ENCODE measurements around the gene CACNA1A.

CACNA1A gene

DNA sequence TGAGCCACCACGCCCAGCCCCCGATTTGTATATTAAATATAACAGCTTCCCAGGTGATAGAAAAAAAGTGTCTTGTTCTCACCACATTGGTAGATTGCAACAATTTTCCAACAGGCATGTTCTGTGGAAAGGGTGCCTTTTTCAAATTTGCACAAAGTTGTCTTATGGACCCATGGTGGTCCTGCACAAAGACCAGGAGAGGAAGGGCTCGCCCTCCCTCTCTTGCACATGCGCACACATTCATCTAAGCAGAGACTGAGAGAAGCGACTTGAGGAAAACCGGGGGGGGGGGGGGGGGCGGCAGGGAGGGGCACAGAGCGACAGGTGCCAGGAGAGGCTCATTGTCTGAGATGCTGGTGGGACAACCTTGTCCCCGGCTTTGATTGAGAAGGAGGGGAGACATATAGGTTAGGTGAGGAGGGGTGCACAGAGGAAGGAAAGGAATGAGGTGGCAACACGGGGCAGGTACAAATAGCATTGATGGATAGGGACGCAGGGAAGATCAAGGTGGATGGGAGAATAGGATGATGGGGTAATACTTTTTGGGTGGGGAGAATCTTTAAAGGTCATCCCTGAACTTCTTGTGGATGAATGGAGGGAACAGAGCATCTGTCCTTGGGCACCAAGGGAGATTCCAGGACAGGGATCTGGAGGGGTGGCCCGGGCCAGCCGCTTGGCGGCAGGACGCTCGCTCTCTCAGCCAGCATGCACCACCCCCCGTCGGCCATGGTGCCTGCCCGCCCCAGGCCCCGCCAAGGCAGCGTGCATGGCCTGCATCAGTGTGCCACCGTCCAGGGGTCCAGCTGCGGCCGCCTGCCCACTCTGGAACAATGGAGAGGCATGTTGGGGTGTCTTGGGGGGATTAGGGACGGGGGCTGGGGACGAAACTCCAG, 280.1 kb downstream of the CACNA1A start:
- no peak overlapping the region for H3K4me3 ChIP-seq (ENCODE audit: low read length)
- no peak for DNase-seq (ENCODE audit: low read depth)
- TF ChIP-seq CTCF (conservative IDR thresholded peaks at IDR 0.05; ENCODE audit: low read length), result no peak

DNA sequence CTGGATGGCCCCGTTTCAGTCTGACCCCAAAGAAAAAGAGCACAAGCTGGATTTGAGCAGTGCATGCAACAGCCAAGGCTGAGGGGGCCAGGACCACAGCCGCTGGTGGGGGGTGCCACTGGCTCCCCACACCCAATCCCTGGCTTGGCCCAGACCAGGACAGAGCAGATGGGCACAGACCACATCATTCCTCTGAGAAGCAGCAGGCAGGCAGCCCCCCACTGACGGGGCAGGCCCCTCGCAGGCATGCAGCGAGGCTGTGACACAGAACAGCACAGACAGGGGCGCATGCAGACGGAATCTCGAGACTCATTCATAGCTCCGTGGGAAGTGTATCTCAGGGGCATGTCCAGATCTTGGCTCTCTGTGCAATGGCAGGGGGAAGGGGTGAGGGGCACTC, 281.2 kb downstream of the CACNA1A start:
- no peak for TF ChIP-seq CTCF (conservative IDR thresholded peaks at IDR 0.05; ENCODE audit: low read length)
- no peak for DNase-seq (ENCODE audit: low read depth)
- H3K4me3 ChIP-seq (ENCODE audit: low read length), result no peak overlapping the region

GRCh38 chr19:13220847-13221246, 285.4 kb downstream of the CACNA1A start:
- no peak for TF ChIP-seq CTCF (conservative IDR thresholded peaks at IDR 0.05; ENCODE audit: low read length)
- no peak for DNase-seq (ENCODE audit: low read depth)
- H3K4me3 ChIP-seq (ENCODE audit: low read length), result no peak overlapping the region

GRCh38 chr19:13215572-13216380, 290.5 kb downstream of the CACNA1A start:
- no peak for TF ChIP-seq CTCF (conservative IDR thresholded peaks at IDR 0.05; ENCODE audit: low read length)
- H3K4me3 ChIP-seq (ENCODE audit: low read length), result no peak overlapping the region
- no peak for DNase-seq (ENCODE audit: low read depth)

GRCh38 chr19:13214036-13214730, 292.1 kb downstream of the CACNA1A start:
- no peak for DNase-seq (ENCODE audit: low read depth)
- H3K4me3 ChIP-seq (ENCODE audit: low read length), result no peak overlapping the region
- TF ChIP-seq CTCF (conservative IDR thresholded peaks at IDR 0.05; ENCODE audit: low read length), result no peak

DNA sequence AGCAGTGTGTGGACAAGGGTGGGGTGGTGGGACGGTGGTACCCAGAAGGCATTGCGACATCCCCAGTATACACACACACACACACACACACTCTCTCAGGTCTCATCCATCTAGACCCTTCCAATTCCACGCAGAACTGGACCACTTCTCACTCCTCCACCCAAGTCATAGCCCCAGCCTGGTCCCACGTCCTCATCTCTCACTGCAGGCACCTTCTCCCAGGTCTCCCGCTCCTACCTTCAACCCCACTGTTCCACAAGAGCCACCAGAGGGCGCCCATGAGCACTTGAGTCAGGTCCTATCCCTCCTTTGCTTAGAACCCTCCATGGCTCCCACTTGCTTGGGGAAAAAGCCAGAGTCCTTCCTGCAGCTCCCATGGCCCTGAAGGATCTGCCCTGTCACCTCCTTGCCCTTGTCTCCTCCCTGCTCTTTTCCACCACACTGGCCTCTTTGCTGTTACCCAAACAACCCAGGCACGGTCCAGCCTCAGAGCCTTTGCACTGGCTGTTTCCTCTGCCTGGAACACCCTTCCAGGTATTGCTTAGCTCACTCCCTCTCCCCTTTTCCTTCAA, 293.4 kb downstream of the CACNA1A start:
- TF ChIP-seq CTCF (conservative IDR thresholded peaks at IDR 0.05; ENCODE audit: low read length), result peak; percentile 62
- DNase-seq (ENCODE audit: low read depth), result peak; percentile 41
- H3K4me3 ChIP-seq (ENCODE audit: low read length), result no peak overlapping the region

Data from AG10803 (cell line).